Osteoblast (primary cell): ENCODE results near the gene SNCAIP. TPM values are rescaled to one million over a fixed set of nuclear protein-coding genes. Genes with fewer than 3 reads are reported as not detected.
A peak's percentile ranks its signal among the peaks of the same experiment; 100 is the strongest.

Source experiments
- DNase-seq: peaks from one replicate; pipeline ENCODE4 v3.0.0; 2011; ENCODE audit warnings: low spot score, mixed read lengths; ENCODE audit not compliant: insufficient read length; ENCODE audit errors: missing footprints
- H2AFZ ChIP-seq: 2 replicates; pipeline ENCODE4 v1.6.0; 2011; ENCODE audit warnings: mild to moderate bottlenecking, low read length
- H3K27ac ChIP-seq: 2 replicates; pipeline ENCODE4 v1.5.1; 2011; ENCODE audit warnings: mild to moderate bottlenecking, low read depth, low read length, moderate library complexity
- H3K27me3 ChIP-seq: 2 replicates; pipeline ENCODE4 v1.6.0; 2012; ENCODE audit warnings: mild to moderate bottlenecking, control low read depth, inconsistent platforms, low read length, moderate library complexity; ENCODE audit not compliant: insufficient read depth
- H3K36me3 ChIP-seq: 2 replicates; pipeline ENCODE4 v1.5.1; 2011; ENCODE audit warnings: mild to moderate bottlenecking, low read length, control low read depth, moderate library complexity; ENCODE audit not compliant: insufficient read depth
- H3K4me1 ChIP-seq: 2 replicates; pipeline ENCODE4 v1.5.1; 2011; ENCODE audit warnings: mild to moderate bottlenecking, low read length, control low read depth, moderate library complexity; ENCODE audit not compliant: insufficient read depth
- H3K4me2 ChIP-seq: 2 replicates; pipeline ENCODE4 v1.6.0; 2011; ENCODE audit warnings: mild to moderate bottlenecking, low read length; ENCODE audit not compliant: insufficient read depth
- H3K4me3 ChIP-seq: fragments of 200-600 bp; sonication (generic); 3 replicates; pipeline ENCODE4 v1.5.1; 2012; ENCODE audit warnings: mild to moderate bottlenecking, low read length, inconsistent platforms; ENCODE audit not compliant: insufficient read depth
- H3K79me2 ChIP-seq: 2 replicates; pipeline ENCODE4 v1.6.0; 2012; ENCODE audit warnings: mild to moderate bottlenecking, low read length, control low read depth, inconsistent platforms; ENCODE audit not compliant: insufficient read depth
- H3K9me3 ChIP-seq: 2 replicates; pipeline ENCODE4 v1.5.1; 2011; ENCODE audit warnings: low read depth, low read length, control low read depth
- H4K20me1 ChIP-seq: 2 replicates; pipeline ENCODE4 v1.6.0; 2012; ENCODE audit warnings: mild to moderate bottlenecking, low read length, control low read depth; ENCODE audit not compliant: insufficient read depth
- CTCF ChIP-seq: IDR thresholded peaks from 2 replicates; pipeline ENCODE4 v1.5.1; 2011; ENCODE audit warnings: mild to moderate bottlenecking, low read depth, low read length, moderate library complexity; ENCODE audit errors: extremely low read depth
- total RNA-seq: library from RNA; depleted of rRNA; stranded (reverse); fragments of >200 nt; gene quantifications from 2 replicates; pipeline ENCODE4 v1.2.3, GENCODE V29; 2012

The SNCAIP gene
- total RNA-seq, 1 donor: 6.2 TPM

- Histone ChIP-seq H3K27me3 (peaks cover 2% of the 10 kb centered on the region), H3K9me3 (no peaks in the 10 kb centered on the region), H3K4me2 (no peak overlapping the region), H3K79me2 (no peaks in the 10 kb centered on the region), H3K27ac (no peak overlapping the region), H3K4me3 (no peak overlapping the region), H4K20me1 (no peaks in the 10 kb centered on the region), H3K4me1 (peaks cover 5% of the 10 kb centered on the region), H3K36me3 (no peaks in the 10 kb centered on the region), H2AFZ (no peak overlapping the region)
- TF ChIP-seq CTCF: no peak
- no peak for DNase-seq
Observed at GRCh38 chr5:122291000-122291901, 20.8 kb upstream of the SNCAIP start.

GRCh38 chr5:122292332-122292731 lies 19.7 kb upstream of the SNCAIP start:
- Histone ChIP-seq H3K4me3 (no peak overlapping the region), H3K9me3 (no peaks in the 10 kb centered on the region), H3K4me1 (peaks cover 5% of the 10 kb centered on the region), H2AFZ (no peak overlapping the region), H3K79me2 (no peaks in the 10 kb centered on the region), H3K27me3 (peaks cover 2% of the 10 kb centered on the region), H4K20me1 (no peaks in the 10 kb centered on the region), H3K4me2 (no peak overlapping the region), H3K36me3 (no peaks in the 10 kb centered on the region), H3K27ac (no peak overlapping the region)
- DNase-seq: no peak
- TF ChIP-seq CTCF: no peak

GRCh38 chr5:122295138-122295537 lies 16.9 kb upstream of the SNCAIP start:
- no peaks in the 10 kb centered on the region for H3K27me3 ChIP-seq
- H3K4me1 ChIP-seq: peaks cover 5% of the 10 kb centered on the region
- H3K4me2 ChIP-seq: no peak overlapping the region
- peak; percentile 40 for TF ChIP-seq CTCF
- H3K36me3 ChIP-seq: no peaks in the 10 kb centered on the region
- no peaks in the 10 kb centered on the region for H4K20me1 ChIP-seq
- no peak overlapping the region for H3K4me3 ChIP-seq
- H2AFZ ChIP-seq: no peak overlapping the region
- H3K79me2 ChIP-seq: no peaks in the 10 kb centered on the region
- no peak overlapping the region for H3K27ac ChIP-seq
- no peak for DNase-seq
- no peaks in the 10 kb centered on the region for H3K9me3 ChIP-seq

- DNase-seq: no peak
- H3K27ac ChIP-seq: no peak overlapping the region
- H3K4me1 ChIP-seq: no peaks in the 10 kb centered on the region
- no peak for TF ChIP-seq CTCF
- no peak overlapping the region for H3K4me2 ChIP-seq
- H2AFZ ChIP-seq: no peak overlapping the region
- no peaks in the 10 kb centered on the region for H3K27me3 ChIP-seq
- H3K4me3 ChIP-seq: no peak overlapping the region
- H4K20me1 ChIP-seq: no peaks in the 10 kb centered on the region
- no peaks in the 10 kb centered on the region for H3K36me3 ChIP-seq
- H3K9me3 ChIP-seq: no peaks in the 10 kb centered on the region
- H3K79me2 ChIP-seq: no peaks in the 10 kb centered on the region
Observed at GRCh38 chr5:122296871-122297270, 15.2 kb upstream of the SNCAIP start.
